GM18511 (cell line): ENCODE results near the gene SERPINA1.

ENCODE experiments used
- ATAC-seq: cut with Tn5 transposase; IDR thresholded peaks from one replicate; pipeline ENCODE4 v1.9.1; 2021; ENCODE audit warnings: mild to moderate bottlenecking, moderate library complexity; ENCODE audit not compliant: unreplicated experiment

SERPINA1 gene

DNA sequence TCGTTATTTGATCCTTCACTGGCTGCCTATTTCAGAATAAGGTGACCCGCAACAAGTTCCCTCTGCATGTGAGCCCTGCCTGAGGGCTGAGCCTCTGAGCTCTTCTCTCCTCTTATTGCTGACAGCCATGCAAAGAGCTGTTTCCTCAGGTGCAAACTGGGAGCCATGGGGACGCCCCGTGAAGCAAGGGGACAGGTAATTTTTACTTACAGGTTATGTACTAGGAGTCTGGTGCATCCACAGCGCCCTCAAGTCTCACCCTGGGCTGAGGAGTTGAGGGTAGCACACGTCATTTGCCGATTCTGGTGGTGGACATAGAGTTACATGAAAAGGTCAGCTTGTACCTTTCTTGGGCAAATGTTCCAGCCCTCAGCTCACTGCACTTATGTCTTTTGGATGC lies 39.1 kb downstream of the SERPINA1 start:
- ATAC-seq, result no peak

- no peak for ATAC-seq
Measured at GRCh38 chr14:94348836-94349235, 39.6 kb downstream of the SERPINA1 start.

- no peak for ATAC-seq
Measured at GRCh38 chr14:94346841-94347240, 41.6 kb downstream of the SERPINA1 start.

- ATAC-seq, result peak; percentile 69
Measured at GRCh38 chr14:94346065-94346786, 42.2 kb downstream of the SERPINA1 start.

GRCh38 chr14:94345344-94346064 lies 42.9 kb downstream of the SERPINA1 start:
- no peak for ATAC-seq

GRCh38 chr14:94344389-94344788 lies 44.0 kb downstream of the SERPINA1 start:
- no peak for ATAC-seq

GRCh38 chr14:94343238-94344005 lies 45.0 kb downstream of the SERPINA1 start:
- ATAC-seq, result no peak

DNA sequence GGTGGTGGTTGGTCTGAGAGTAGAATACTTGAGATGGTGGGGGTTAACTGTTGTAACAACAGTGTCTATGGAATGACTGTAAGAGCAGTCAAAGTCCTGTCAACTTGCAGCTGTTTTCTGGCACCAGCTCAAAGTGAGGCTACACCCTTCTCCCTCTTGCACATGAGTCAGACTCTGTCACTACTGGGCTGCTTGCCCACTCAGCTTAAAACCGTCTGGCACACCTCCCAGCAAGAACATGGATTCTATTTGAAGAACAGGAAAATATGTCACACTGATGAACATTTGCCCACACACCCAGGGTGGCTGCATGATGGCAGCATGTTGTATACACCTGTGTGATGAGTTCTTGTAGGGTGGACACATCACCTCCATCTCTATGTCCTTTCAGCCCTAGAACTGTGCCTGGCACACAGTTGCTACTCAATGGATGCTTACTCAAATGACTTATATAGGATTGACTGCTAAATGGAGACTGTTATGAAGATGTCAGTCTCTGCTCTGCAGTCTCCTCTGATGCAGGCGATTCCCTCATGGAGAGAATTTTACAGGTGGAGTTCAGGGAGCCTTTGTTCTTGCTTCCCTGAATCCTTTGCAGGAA lies 46.0 kb downstream of the SERPINA1 start:
- no peak for ATAC-seq

GRCh38 chr14:94341656-94342333 lies 46.6 kb downstream of the SERPINA1 start:
- ATAC-seq, result no peak

DNA sequence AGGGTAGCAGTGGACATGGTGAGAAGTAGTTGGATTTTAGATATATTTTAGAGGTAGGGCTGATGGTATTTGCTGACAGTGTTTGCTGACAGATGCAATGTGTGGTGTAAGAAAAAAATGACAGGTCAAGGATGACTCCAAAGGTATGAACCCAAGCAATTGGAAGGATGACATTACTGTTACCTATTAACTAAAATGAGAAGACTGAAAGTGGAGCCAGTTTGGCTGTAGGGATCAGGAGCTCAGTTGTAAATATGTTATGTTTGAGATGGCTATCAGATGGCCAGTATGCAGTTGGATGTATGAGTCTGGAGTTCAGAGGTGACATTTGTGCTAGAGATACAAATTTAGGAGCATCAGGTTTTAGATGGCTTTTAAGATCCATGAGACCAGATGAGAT lies 47.9 kb downstream of the SERPINA1 start:
- ATAC-seq, result no peak

DNA sequence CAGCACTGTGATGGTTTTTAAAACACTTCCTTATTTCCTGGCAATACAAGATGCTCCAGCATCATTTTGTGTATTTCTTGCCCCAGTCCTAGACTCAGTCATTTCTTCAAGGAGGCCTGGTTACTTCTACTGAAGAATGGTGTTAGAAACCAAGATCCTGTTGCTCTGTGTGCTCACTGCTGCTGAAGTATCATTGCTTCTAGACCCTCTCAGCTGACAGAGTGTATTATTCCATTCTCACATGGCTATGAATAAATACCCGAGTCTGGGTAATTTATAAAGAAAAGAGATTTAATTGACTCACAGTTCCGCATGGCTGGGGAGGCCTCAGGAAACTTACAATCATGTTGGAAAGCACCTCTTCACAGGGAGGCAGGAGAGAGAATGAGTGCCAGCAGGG lies 50.4 kb downstream of the SERPINA1 start:
- ATAC-seq, result no peak

DNA sequence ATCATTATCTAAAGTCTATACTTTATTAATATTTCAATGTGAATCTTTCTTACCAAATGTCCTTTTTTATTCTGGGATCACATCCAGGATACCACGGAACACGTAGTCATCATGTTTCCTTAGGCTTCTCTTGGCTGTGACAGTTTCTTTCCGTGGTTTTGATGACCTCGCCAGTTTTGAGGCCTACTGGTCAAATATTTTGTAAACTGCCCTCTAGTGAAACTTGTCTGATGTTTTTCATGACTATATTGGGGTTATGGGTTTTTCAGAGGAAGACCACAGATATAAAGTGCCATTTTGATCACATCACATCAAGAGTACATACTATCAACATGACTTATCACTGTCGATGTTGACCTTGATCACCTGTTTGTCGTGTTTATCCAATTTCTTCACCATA lies 51.1 kb downstream of the SERPINA1 start:
- no peak for ATAC-seq

DNA sequence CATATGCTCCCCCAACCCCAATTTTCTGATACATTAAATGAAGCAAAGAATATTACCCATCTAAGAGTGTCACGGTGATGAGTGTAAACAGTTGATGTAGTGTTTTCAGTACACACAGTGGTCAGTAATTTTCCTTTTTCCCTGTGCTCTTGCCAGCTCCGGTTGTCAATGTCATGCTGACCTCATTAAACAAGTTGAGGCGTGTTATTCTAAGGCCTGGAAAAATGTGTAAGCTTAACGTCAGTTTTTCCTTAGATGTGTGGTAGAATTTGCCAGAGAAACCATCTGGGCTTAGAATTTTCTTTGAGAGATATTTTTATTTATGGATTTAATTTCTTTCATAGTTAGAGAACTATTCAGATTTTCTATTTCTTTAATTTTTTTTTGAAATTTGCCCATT lies 53.5 kb downstream of the SERPINA1 start:
- no peak for ATAC-seq

- ATAC-seq, result no peak
Measured at GRCh38 chr14:94332587-94332986, 55.8 kb downstream of the SERPINA1 start.

DNA sequence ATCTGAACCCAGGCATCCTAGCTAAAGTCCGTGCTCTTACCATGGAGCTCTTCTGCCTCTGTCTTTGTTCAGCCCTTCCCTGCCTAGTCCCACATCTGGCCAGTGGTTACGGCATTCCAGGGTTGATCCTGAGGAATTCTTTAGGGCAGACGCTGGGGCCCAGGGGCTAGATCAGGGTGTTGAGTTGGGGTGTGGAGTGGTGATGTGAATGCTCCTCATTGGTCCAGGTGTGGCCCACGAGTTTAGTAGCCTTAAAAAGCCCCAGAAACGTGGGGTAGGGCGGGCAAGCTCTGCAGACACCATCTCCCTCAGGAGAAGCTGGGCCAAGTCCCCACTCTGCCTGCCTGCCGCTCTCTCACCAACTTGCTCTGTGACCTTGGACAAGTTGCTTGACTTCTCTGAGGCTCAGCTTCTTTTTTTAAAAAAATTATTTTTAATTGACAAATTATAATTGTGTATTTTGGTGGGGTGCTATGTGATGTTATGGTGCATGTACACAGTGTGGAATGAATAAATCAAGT lies 56.3 kb downstream of the SERPINA1 start:
- ATAC-seq, result no peak

- no peak for ATAC-seq
Measured at GRCh38 chr14:94331462-94331861, 56.9 kb downstream of the SERPINA1 start.

GRCh38 chr14:94330857-94331256 lies 57.5 kb downstream of the SERPINA1 start:
- ATAC-seq, result no peak

- no peak for ATAC-seq
Measured at GRCh38 chr14:94330432-94330831, 58.0 kb downstream of the SERPINA1 start.

DNA sequence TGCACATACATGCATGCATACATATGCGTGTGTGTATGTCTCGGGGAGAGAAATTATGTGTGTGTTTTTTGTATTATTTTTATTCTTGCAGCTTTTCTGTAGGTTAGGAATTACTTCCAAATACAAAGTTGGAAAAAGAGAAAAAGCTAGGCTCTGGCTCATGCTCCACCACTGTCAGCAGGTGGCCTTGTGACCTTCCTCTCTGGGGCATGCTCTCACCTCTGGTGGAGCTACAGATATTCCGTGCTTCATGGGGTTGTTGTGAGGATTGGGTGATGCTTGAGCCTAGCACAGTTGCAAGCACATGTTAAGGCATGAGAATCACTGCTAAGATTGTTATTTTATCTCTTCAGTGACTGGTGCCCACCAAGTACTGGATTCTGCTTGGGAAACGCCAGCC lies 58.5 kb downstream of the SERPINA1 start:
- no peak for ATAC-seq

GRCh38 chr14:94328196-94328595 lies 60.2 kb downstream of the SERPINA1 start:
- no peak for ATAC-seq
